ACHN (cell line): ENCODE measurements around the gene MOB4.
"Not testable (repeated sequence)": the region's sequence is repeated elsewhere in the genome, so short reads cannot be mapped to it uniquely, and the experiment has no call there.

Source experiments
- DNase-seq: peaks from one replicate; pipeline ENCODE4 v3.0.0-alpha.2; 2015
- in situ Hi-C: cut with HindIII; loops from 2 replicates; pipeline ENCODE4 v1.10.0; 2017; ENCODE audit warnings: low sequenced_read_pairs, low pct_ligation_motif_present, low pct_unique_long_range_greater_than_20kb

Gene MOB4

GRCh38 chr2:197515739-197516392 is at the start of gene MOB4:
Gene MOB4, plus strand, starts transcription at chr2:197516066. Its CDS starts 21 bp downstream, at chr2:197516087.
- in situ Hi-C loops: no loop called here
- peak; percentile 96 for DNase-seq

DNA sequence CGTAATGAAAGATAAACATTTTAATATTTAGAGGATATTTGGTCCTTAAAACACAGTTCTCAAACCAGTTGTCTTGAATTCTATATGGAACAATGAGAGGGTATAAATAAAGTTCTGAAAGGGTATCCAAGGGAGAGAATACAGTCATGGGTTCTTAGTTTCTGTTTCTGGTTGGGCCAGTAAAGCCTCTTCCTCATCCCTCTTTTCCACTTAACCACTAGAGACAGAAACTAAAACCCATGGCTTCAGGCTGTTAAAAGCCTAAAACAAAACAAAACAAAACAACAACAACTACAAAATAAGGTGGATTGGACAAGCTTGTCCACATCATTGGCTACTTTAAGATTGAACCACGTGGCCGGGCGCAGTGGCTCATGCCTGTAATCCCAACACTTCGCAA is 43.7 kb upstream of the MOB4 start:
- DNase-seq: no peak
- in situ Hi-C loops: no loop called here

DNA sequence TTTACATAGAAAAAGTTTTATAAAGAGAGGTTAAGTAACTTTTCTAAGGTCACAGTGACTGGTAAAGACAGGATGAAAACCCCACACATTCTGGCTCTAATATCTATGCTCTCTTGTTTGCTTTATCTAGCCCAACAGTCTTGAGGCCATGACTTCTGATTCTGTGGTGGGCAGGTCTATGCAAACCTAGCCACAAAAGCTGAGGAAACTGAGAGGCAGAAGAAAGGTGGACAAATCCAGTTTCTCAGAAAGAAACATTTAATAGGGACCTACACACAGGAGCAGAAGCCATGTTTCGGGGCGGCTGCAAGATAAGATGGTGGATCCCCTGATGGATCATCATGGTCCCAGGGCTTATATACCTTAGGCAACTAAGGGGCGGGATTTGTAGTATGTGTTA is 38.1 kb upstream of the MOB4 start:
- no peak for DNase-seq
- in situ Hi-C loops: no loop called here

DNA sequence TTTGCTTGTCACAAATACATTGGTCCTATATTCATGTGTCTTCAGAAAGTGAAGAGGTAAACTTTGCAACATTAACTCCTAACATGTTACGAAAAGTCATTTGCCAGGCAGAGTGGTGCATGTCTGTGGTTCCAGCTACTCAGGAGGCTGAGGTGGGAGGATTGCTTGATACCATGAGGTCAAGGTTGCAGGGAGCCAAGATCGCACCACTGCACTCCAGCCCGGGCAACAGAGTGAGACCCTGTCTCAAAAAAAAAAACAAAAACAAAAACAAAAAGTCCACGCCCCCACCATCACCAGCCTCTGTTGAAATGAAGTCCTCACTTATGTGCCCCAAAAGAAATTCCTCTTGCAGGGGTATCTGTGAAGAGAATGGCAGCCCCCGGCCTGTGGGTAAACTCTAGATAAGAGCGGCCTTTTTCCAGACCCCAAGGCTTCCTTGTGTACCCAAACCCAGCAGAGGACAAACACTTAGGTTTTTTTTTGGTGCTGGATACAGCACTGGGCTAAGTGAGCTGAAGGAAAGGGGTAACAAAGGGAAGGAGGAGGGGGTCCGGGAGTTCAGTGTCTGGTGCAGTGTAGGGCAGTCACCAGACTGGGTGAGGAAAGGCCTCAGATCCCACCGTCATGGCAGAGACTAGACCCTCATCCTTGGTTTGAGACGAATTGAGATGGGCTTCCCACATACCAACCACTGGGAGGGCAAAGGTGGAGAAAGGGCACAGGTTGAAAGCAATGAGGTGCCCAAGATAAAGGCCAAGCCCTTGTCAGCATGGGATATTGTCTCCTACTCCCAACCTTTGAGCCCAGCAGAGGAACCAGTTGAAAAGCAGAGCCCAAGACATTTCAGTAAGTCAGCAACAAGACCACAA is 35.5 kb upstream of the MOB4 start:
- DNase-seq: no peak
- in situ Hi-C loops: no loop called here

GRCh38 chr2:197484248-197484647 is 31.6 kb upstream of the MOB4 start:
- DNase-seq, in situ Hi-C loops: not testable (repeated sequence)

- in situ Hi-C loops: no loop called here
- no peak for DNase-seq
Observed at GRCh38 chr2:197486175-197486574, 29.7 kb upstream of the MOB4 start.

GRCh38 chr2:197487385-197487784 is 28.5 kb upstream of the MOB4 start:
- DNase-seq: no peak
- in situ Hi-C loops: no loop called here

DNA sequence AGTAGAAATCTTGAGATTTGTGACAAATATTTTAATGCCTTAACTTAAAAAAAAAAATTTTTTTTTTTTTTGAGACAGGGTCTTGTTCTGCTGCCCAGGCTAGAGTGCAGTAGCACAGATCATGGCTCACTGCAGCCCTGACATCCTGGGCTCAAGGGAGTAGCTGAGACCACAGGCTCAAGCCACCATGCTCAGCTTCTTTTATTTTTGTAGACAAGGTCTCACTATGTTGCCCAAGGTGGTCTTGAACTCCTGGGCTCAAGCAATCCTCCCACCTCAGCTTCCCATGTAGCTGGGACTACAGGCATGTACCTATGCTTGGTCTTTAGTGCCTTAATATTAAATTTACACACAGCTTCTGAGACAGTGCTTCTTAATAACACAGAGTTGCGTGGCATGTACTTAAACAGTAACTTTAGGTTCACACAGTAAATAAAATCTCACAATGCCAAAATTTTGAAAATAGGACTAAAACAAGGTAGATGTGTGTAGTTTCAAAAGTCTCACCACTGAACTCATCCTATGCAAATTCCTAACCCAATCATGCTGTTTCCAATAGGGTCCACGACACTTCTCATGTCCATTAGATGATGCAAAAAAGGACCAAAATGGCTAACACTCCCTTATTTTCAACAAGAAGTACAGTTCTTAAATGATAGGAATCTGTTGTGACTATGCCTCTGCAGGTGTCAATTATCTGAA is 20.3 kb upstream of the MOB4 start:
- no peak for DNase-seq
- in situ Hi-C loops: no loop called here

GRCh38 chr2:197496695-197497094 is 19.2 kb upstream of the MOB4 start:
- in situ Hi-C loops: no loop called here
- no peak for DNase-seq

DNA sequence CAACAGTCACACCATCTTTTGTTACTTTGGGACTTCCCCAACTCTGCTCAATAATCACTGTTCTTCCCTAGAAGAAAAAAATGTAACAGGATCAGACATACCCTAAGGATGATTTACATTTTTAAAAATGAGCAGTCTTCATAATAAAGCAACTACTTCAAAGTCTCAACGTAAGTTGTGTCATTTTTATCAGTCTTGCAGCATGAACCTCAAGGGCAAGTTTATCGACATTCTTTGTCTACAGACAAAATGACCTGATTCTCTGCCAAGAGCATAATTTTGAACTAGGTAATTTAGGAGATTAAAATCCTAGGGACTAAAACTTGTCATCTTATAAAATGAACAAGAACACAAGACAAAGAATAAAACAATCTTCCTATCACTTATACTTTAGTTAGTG is 18.5 kb upstream of the MOB4 start:
- DNase-seq: no peak
- in situ Hi-C loops: no loop called here

- in situ Hi-C loops: no loop called here
- no peak for DNase-seq
Observed at GRCh38 chr2:197498235-197498936, 17.5 kb upstream of the MOB4 start.

- in situ Hi-C loops: no loop called here
Observed at GRCh38 chr2:197498937-197499593, 16.8 kb upstream of the MOB4 start.

DNA sequence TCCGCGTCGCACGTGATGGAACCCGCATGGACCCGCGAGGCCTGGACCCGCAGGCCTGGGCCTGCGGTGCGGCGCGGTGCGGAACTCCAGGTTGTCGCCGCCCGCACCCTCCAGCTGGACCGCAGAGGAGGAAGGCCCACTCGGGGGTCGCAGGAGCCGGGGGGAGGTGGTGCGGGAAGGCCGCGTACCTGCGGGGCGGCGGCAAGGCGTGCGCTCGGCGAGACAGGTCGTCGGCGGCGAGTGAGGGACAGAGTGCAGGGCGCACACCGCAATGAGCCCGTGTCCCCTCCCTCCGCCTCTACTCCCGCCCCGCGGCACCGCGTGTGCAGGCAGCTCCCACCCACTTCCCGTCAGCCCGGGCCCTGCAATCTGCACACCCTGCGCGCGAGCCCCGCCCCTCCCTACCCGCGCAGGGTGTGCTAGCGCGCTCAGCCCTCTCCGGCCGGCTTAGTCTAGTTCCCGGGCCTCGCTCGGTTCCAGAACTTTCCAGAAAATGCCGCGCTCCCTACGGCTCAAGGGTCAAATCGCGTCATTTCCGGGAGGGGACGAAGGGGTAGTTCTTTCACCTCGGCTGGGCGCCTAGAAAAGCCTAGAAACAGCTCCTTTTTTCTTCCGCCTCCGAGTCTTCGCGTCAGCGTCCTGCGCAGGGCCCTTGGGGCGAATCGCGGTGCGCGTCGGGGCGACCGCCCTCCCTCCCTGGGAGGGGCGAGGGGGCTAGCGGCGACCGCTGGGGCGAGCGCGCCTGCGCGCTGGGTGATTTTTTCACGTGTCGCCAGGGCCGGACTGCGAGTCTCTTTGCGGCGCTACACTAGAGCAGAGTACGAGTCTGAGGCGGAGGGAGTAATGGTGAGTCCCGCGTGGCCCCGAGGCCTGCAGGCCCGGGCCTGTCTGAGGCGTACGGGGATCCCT is 16.0 kb upstream of the MOB4 start, which contains the start of the genes HSPD1 and HSPE1:
Gene HSPD1, minus strand, starts transcription at position 247 of the 909 bp plus-strand sequence. CDS start 992 bp downstream, outside the sequence.
Gene HSPE1, plus strand, starts transcription at position 786 of the 909 bp plus-strand sequence. Its CDS starts 58 bp downstream, at position 844.
- in situ Hi-C loops: no loop called here
- peak; percentile 100 for DNase-seq

More at GRCh38 chr2:197498937-197499593, 16.8 kb upstream of the MOB4 start:
- peak; percentile 83 for DNase-seq

DNA sequence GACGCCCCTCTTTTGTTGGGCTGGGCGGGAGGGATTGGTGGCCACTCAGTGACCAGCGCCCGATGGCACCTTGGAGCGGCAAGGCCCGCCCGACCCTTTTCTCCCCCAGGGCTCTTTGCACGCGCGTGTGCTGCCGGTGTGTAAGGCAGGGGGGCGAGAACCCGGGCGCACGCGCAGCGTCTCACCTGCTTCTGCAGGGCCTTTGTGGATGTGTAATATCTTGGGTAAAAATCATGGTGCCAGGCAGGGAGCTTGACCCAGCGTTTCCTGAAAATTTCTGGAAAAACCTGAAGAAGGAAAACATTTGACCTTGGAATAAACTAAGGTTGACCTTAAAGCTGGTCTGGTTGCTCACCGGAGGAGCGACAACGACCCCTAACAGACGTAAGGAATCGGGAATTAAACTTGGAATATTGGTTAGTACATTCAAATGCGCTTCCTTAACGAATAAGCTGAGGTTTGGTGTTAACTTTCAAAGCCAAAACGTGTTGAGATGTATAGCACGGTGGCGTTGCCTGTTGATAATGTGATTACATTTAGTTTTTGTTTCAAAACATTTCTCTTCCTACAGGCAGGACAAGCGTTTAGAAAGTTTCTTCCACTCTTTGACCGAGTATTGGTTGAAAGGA is 15.2 kb upstream of the MOB4 start:
- peak; percentile 26 for DNase-seq
- in situ Hi-C loops: no loop called here

DNA sequence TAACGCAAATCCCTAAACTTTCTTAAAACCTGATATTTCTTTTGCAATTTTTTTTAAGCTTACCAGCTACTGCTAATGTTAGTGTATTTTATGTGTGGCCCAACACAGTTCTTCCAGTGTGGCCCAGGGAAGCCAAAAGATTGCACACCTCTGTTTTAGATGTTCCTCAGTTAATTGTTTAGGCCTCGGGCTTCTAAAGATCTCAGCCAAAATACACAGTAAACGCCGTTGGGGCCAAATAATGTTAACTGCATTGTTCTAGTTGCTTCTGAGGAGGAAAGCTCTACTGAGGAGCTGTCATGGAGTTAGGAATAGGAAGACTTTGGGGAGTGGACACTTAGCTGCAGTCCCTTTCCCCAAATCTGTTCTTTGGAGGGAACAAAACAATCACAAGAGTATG is 13.7 kb upstream of the MOB4 start:
- DNase-seq: no peak
- in situ Hi-C loops: no loop called here

DNA sequence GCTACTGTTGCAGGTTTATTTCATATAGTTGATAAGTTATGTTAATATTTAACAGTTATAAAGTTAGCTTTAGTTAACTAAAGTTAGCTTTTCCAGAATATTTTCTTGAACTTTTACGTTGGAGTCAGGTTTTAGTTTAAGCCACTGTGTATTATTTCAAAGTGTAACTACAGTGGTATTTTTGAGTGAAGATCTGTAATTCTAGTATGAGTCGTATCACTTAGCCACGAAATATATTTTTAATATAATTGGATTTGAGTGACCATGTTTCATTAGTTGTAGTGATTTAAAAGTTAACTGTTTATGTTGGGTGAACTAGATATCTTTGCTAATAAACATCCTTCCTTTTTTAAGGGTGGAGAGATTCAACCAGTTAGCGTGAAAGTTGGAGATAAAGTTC is 13.2 kb upstream of the MOB4 start:
- in situ Hi-C loops: no loop called here
- DNase-seq: no peak

- DNase-seq: no peak
- in situ Hi-C loops: no loop called here
Observed at GRCh38 chr2:197504000-197504399, 11.9 kb upstream of the MOB4 start.
